Dedifferentiated amniotic fluid mesenchymal stem cell (primary cell): ENCODE results near the gene ZNF746.

Experiments used
- DNase-seq: peaks from one replicate; pipeline ENCODE4 v3.0.0-alpha.2; 2016; ENCODE audit errors: extremely low spot score

Gene ZNF746

GRCh38 chr7:149427893-149428292 is 69.7 kb downstream of the ZNF746 start:
- no peak for DNase-seq

- DNase-seq, result no peak
Observed at GRCh38 chr7:149427096-149427680, 70.4 kb downstream of the ZNF746 start.

GRCh38 chr7:149423449-149424110 is 74.0 kb downstream of the ZNF746 start:
- DNase-seq, result no peak

GRCh38 chr7:149422914-149423301 is 74.7 kb downstream of the ZNF746 start:
- no peak for DNase-seq
